NCI-H748 treated with DMSO at 0.1 percent for 48 hours (cell line): ENCODE data around the gene ACAD9.
"Not testable (repeated sequence)": the region's sequence is repeated elsewhere in the genome, so short reads cannot be mapped to it uniquely, and the experiment has no call there.

Source experiments
- DNase-seq: peaks from one replicate; lab custom pipeline; 2025; lab: John Stamatoyannopoulos, UW

Gene ACAD9

DNA sequence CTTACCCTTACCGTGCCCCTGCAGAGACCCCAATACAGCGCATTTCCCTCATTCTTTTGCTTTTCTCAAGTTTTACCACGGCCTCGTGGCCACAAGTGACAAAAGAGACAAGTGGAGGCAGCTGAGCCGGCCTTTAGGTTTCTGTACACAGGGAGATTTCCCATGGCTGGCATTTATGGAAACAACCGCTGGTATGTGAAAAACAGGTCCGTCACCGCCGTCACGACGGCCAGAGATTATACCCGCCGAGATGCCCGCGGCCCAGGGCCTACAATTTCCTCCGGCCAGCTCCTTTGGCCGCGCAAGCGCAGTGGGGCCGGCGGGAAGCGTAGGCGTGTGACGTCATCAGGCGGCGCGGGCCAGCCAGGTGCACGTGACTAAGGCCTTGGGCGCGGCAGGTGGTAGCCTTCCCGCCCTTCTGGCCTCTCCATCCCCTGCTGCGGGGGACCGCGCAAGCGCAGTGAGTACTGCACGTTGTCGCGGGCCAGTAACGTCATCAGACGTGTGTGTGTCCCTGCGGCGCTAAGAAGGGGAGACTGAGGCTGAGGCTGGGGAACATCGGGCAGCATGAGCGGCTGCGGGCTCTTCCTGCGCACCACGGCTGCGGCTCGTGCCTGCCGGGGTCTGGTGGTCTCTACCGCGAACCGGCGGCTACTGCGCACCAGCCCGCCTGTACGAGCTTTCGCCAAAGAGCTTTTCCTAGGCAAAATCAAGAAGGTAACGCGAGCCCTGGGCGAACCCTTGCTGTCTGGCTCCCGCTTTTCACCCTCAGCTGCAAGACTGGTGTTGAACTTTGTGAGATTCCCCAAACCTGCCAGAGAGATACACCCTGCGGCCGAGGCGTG is at the start of gene ACAD9:
Gene ACAD9, plus strand, starts transcription at position 496 of the 845 bp plus-strand sequence. Its CDS starts 72 bp downstream, at position 568.
- DNase-seq, result peak; percentile 80

- not testable (repeated sequence) for DNase-seq
These were observed 49.3 kb upstream of the ACAD9 start for GRCh38 chr3:128829925-128830625.

- not testable (repeated sequence) for DNase-seq
These were observed 48.7 kb upstream of the ACAD9 start for GRCh38 chr3:128830762-128831161.

- DNase-seq, result not testable (repeated sequence)
These were observed 46.4 kb upstream of the ACAD9 start for GRCh38 chr3:128832979-128833378.

GRCh38 chr3:128835096-128835495 is 44.3 kb upstream of the ACAD9 start:
- no peak for DNase-seq

- DNase-seq, result no peak
These were observed 37.2 kb upstream of the ACAD9 start for GRCh38 chr3:128841926-128842920.

- DNase-seq, result no peak
These were observed 34.9 kb upstream of the ACAD9 start for GRCh38 chr3:128844502-128844901.

DNA sequence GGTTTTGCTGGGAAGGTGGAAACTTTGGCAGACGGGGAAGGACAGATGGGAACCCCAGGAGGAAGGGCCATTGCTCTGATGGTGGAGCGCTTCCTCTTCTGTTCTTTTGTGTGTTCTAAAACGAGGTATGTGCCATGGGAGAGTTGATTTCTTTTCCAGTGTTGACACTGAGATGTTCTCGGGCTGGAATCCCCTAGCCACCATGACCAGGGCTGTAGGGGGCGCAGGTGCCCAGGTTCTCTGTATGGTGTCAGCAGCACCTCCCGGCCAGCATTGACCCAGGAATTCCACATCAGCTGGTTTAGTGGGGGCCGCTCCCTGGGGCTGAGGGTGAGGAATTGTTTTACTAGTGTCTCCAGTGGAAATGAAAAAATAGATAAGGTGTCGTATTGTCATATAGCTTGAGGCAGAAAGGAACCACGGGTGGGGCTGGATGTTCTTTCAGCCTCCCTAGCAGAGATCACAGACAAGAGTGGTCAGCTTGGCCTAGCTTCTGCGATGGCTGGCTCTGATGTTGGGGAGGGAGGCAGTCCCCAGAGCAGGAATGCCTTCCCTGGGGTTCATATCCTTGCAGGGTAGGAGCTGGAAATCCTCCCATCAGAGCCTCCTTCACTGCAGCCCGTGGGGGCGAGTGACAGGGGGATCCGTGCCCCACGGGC is 34.2 kb upstream of the ACAD9 start:
- no peak for DNase-seq

DNA sequence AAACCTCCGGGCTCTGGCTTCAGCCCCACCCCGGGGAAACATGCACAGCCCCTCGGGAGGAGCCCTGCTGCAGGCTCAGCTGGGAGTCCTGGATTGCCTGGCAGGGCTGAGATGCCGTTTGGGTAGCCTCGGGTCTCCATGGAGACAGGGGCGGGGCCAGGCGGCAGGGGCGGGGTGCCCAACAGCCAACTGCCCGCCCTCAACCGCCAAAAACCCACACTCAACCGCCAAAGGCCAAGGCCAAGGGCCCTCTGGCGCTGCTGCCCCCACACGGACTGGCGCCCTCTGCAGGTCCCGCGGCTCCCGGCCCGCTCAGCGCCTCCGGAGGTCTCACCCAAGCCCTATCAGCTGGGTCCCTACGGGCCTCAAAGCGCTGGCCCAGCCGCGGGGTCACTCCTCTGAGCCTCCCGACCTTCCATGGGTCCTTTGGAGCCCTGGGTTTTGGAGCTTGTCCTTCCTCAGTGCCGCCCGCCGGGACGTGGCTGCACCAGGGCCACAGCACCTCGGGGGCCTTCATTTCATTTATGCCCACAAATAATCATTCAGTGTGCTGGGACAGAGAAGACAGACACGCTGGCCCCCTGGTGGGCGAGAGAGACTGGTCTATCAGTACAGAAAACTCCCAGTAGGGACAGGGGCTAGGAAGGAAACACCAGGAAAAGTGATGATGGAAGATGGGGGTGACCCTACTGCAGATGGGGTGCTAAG is 33.5 kb upstream of the ACAD9 start:
- peak; percentile 5 for DNase-seq

GRCh38 chr3:128846486-128846891 is 32.9 kb upstream of the ACAD9 start:
- no peak for DNase-seq

- DNase-seq, result no peak
These were observed 31.6 kb upstream of the ACAD9 start for GRCh38 chr3:128847666-128848370.

- no peak for DNase-seq
These were observed 30.5 kb upstream of the ACAD9 start for GRCh38 chr3:128848936-128849335.

- DNase-seq, result no peak
These were observed 29.4 kb upstream of the ACAD9 start for GRCh38 chr3:128849911-128850455.

GRCh38 chr3:128850544-128850943 is 28.9 kb upstream of the ACAD9 start:
- no peak for DNase-seq

GRCh38 chr3:128851601-128852000 is 27.8 kb upstream of the ACAD9 start:
- no peak for DNase-seq

GRCh38 chr3:128853826-128854225 is 25.6 kb upstream of the ACAD9 start:
- DNase-seq, result no peak

DNA sequence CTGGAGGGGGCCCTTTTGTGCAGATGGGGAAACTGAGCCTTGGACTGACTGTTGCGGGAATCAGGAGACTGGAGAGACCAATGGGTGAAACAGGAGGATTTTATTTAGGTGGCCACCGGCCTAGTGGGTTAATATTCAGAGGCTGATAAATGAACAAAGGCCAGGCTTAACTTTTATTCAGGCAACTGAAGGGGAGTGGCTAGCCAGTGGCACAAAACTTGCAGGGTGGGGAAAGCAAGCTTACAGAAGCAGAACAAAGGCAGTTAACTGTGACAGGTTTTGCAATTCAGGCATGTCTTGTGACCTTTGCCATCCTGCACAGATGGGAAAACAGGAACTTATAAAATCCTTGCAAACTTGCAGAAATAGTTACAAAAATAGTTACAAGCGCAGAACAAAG is 24.9 kb upstream of the ACAD9 start:
- DNase-seq, result no peak

GRCh38 chr3:128855569-128855968 is 23.9 kb upstream of the ACAD9 start:
- no peak for DNase-seq

DNA sequence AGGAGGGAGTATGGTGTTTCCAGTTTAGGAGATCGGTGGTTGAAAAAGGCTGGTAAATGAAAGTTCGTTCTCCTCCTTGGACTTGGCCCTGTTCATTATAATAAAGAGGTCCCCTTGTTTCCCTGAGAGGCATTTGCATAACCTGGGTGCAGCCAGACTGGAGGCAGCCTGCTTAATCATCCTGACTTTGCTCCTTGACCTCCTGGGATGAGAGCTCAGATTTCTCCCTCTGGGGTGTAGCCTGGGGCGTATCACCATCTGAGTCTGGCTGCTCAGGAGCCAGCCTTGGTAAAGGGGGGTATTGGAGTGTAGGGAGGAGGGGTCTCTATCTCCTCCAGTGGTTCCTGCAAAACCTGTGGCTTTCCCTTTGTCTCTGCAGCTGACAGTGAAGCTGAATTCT is 21.3 kb upstream of the ACAD9 start:
- DNase-seq, result no peak

- DNase-seq, result no peak
These were observed 19.8 kb upstream of the ACAD9 start for GRCh38 chr3:128859630-128860029.
